Measurements from ENCODE around the gene SEMA4C. TPM values are rescaled to one million over a fixed set of nuclear protein-coding genes. Genes with fewer than 3 reads are reported as not detected.
"Not testable (repeated sequence)": the region's sequence is repeated elsewhere in the genome, so short reads cannot be mapped to it uniquely, and the experiment has no call there.

The SEMA4C gene
- total RNA-seq, 1 experiment from 2014 or later, result 40.2 TPM

GRCh38 chr2:96890726-96891385, 21.0 kb upstream of the SEMA4C start:
- no peak for DNase-seq (ENCODE audit: low read depth, low spot score)
- CTCF ChIA-PET, result no interaction called here
- Histone ChIP-seq H3K27ac (ENCODE audit: low read length) (no peak overlapping the region), H3K27me3 (ENCODE audit: control insufficient read depth, insufficient read depth, low read length) (no peaks in the 10 kb centered on the region), H3K4me1 (ENCODE audit: control insufficient read depth, insufficient read depth, low read length) (peaks cover 8% of the 10 kb centered on the region), H3K36me3 (ENCODE audit: control insufficient read depth, insufficient read depth, low read length) (no peaks in the 10 kb centered on the region), H3K9me3 (ENCODE audit: control insufficient read depth, insufficient read depth, low read depth, low read length) (no peaks in the 10 kb centered on the region), H3K4me3 (ENCODE audit: low read depth in 2 of 2, low read length in 2 of 2) (no peak overlapping the region)
- no peak for ATAC-seq
- no TSS peak for BruUV-seq (replicated peaks)
- intact Hi-C loops (cut with micrococcal nuclease; ENCODE audit: unreplicated experiment) (no loop called here), in situ Hi-C loops (cut with HindIII; ENCODE audit: low pct_unique_long_range_greater_than_20kb, low sequenced_read_pairs) (no loop called here)
- TF ChIP-seq REST (IDR thresholded peaks at IDR 0.05; ENCODE audit: insufficient read depth in 1 of 2, low read depth in 2 of 2, low read length in 1 of 2) (no peak), POLR2AphosphoS5 (IDR thresholded peaks at IDR 0.05; ENCODE audit: low read depth, low read length) (no peak), SIN3A (IDR thresholded peaks at IDR 0.05; ENCODE audit: borderline replicate concordance, insufficient read depth, low read depth, low read length) (no peak), TCF7L2 (IDR thresholded peaks at IDR 0.05; ENCODE audit: low read depth, low read length) (no peak)
- POLR2A ChIA-PET, result interaction anchor here (0.6 kb wide), 1 partner anchor 11 kb away, joined by 3 read pairs; no protein-coding TSS in a partner anchor

- ATAC-seq (no peak), DNase-seq (ENCODE audit: low read depth, low spot score) (no peak)
- Histone ChIP-seq H3K27me3 (ENCODE audit: control insufficient read depth, insufficient read depth, low read length) (no peaks in the 10 kb centered on the region), H3K4me3 (ENCODE audit: low read depth in 2 of 2, low read length in 2 of 2) (no peak overlapping the region), H3K4me1 (ENCODE audit: control insufficient read depth, insufficient read depth, low read length) (peaks cover 2% of the 10 kb centered on the region), H3K27ac (ENCODE audit: low read length) (no peak overlapping the region), H3K36me3 (ENCODE audit: control insufficient read depth, insufficient read depth, low read length) (no peaks in the 10 kb centered on the region), H3K9me3 (ENCODE audit: control insufficient read depth, insufficient read depth, low read depth, low read length) (no peaks in the 10 kb centered on the region)
- no TSS peak for BruUV-seq (replicated peaks)
- in situ Hi-C loops (cut with HindIII; ENCODE audit: low pct_unique_long_range_greater_than_20kb, low sequenced_read_pairs) (no loop called here), intact Hi-C loops (cut with micrococcal nuclease; ENCODE audit: unreplicated experiment) (no loop called here)
- POLR2A ChIA-PET, result interaction anchor here (0.6 kb wide), 1 partner anchor 10 kb away, joined by 3 read pairs; no protein-coding TSS in a partner anchor
- CTCF ChIA-PET, result no interaction called here
- no peak for TF ChIP-seq SIN3A (IDR thresholded peaks at IDR 0.05; ENCODE audit: borderline replicate concordance, insufficient read depth, low read depth, low read length)
- no peak for TF ChIP-seq POLR2AphosphoS5 (IDR thresholded peaks at IDR 0.05; ENCODE audit: low read depth, low read length)
- no peak for TF ChIP-seq TCF7L2 (IDR thresholded peaks at IDR 0.05; ENCODE audit: low read depth, low read length)
Measured at GRCh38 chr2:96890252-96890651, 20.4 kb upstream of the SEMA4C start.

GRCh38 chr2:96889502-96889901, 19.6 kb upstream of the SEMA4C start:
- H3K36me3 ChIP-seq (ENCODE audit: control insufficient read depth, insufficient read depth, low read length); DNase-seq (ENCODE audit: low read depth, low spot score); POLR2A ChIA-PET; H3K4me1 ChIP-seq (ENCODE audit: control insufficient read depth, insufficient read depth, low read length); H3K27ac ChIP-seq (ENCODE audit: low read length); CTCF ChIA-PET; in situ Hi-C loops (cut with HindIII; ENCODE audit: low pct_unique_long_range_greater_than_20kb, low sequenced_read_pairs); ATAC-seq; intact Hi-C loops (cut with micrococcal nuclease; ENCODE audit: unreplicated experiment); H3K4me3 ChIP-seq (ENCODE audit: low read depth in 2 of 2, low read length in 2 of 2); BruUV-seq (replicated peaks); H3K27me3 ChIP-seq (ENCODE audit: control insufficient read depth, insufficient read depth, low read length); H3K9me3 ChIP-seq (ENCODE audit: control insufficient read depth, insufficient read depth, low read depth, low read length): not testable (repeated sequence)
